NCI-H1092 (cell line): ENCODE measurements around the gene CD274.

Experiments
- DNase-seq: peaks from one replicate; lab custom pipeline; 2025; lab: John Stamatoyannopoulos, UW

Gene CD274

GRCh38 chr9:5500441-5501235, 50.3 kb downstream of the CD274 start:
- DNase-seq = peak; percentile 60

GRCh38 chr9:5502553-5502952, 52.2 kb downstream of the CD274 start:
- no peak for DNase-seq

GRCh38 chr9:5509573-5509972, 59.2 kb downstream of the CD274 start:
- DNase-seq = no peak

GRCh38 chr9:5510360-5510931, 60.1 kb downstream of the CD274 start, which contains the start of gene PDCD1LG2:
TSS of gene PDCD1LG2 (plus strand) at chr9:5510531. CDS start at chr9:5522547, 12,016 bp downstream.
- no peak for DNase-seq

GRCh38 chr9:5510989-5511388, 60.6 kb downstream of the CD274 start:
- no peak for DNase-seq

GRCh38 chr9:5511476-5511875, 61.1 kb downstream of the CD274 start:
- DNase-seq = no peak

- DNase-seq = no peak
Measured at GRCh38 chr9:5511935-5512580, 61.7 kb downstream of the CD274 start.

GRCh38 chr9:5512658-5513452, 62.5 kb downstream of the CD274 start:
- no peak for DNase-seq

- no peak for DNase-seq
Measured at GRCh38 chr9:5513966-5514616, 63.7 kb downstream of the CD274 start.

GRCh38 chr9:5514617-5515260, 64.4 kb downstream of the CD274 start:
- no peak for DNase-seq

- no peak for DNase-seq
Measured at GRCh38 chr9:5515261-5515650, 64.9 kb downstream of the CD274 start.

GRCh38 chr9:5516453-5517220, 66.3 kb downstream of the CD274 start:
- DNase-seq = no peak

GRCh38 chr9:5518171-5518936, 68.0 kb downstream of the CD274 start:
- no peak for DNase-seq

GRCh38 chr9:5518937-5519319, 68.6 kb downstream of the CD274 start:
- no peak for DNase-seq
